ENCODE data around the gene LHPP.

GRCh38 chr10:124525751-124526600 lies 64.4 kb downstream of the LHPP start:
- TF ChIP-seq, protein P1, sequence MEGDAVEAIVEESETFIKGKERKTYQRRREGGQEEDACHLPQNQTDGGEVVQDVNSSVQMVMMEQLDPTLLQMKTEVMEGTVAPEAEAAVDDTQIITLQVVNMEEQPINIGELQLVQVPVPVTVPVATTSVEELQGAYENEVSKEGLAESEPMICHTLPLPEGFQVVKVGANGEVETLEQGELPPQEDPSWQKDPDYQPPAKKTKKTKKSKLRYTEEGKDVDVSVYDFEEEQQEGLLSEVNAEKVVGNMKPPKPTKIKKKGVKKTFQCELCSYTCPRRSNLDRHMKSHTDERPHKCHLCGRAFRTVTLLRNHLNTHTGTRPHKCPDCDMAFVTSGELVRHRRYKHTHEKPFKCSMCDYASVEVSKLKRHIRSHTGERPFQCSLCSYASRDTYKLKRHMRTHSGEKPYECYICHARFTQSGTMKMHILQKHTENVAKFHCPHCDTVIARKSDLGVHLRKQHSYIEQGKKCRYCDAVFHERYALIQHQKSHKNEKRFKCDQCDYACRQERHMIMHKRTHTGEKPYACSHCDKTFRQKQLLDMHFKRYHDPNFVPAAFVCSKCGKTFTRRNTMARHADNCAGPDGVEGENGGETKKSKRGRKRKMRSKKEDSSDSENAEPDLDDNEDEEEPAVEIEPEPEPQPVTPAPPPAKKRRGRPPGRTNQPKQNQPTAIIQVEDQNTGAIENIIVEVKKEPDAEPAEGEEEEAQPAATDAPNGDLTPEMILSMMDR (IDR thresholded peaks at IDR 0.05), result no peak
- TF ChIP-seq POLR2A (IDR thresholded peaks at IDR 0.05) (no peak), POLR2AphosphoS5 (IDR thresholded peaks at IDR 0.05) (no peak), EP300 (IDR thresholded peaks at IDR 0.05; ENCODE audit: low read depth) (no peak)

Data from transverse colon (tissue), 4 donors.